Spinal cord (tissue), 10 donors: ENCODE results near the gene MEOX1. TPM values are rescaled to one million over a fixed set of nuclear protein-coding genes. Genes with fewer than 3 reads are reported as not detected.

Experiments
- DNase-seq, 6 donors: peaks; one replicate each; pipeline versions ENCODE4 v3.0.0 to v3.0.0-alpha.2; 2013 to 2015; ENCODE audit warnings: low spot score in 6 of 6, low read depth in 4 of 6
- H3K27ac ChIP-seq: one replicate; pipeline ENCODE4 v1.5.1; 2013; ENCODE audit warnings: low read depth, low read length, control low read depth
- H3K27me3 ChIP-seq: one replicate; pipeline ENCODE4 v1.6.1; 2013; ENCODE audit warnings: low read length; ENCODE audit not compliant: control insufficient read depth, insufficient read depth
- H3K36me3 ChIP-seq: one replicate; pipeline ENCODE4 v1.6.1; 2013; ENCODE audit warnings: low read length; ENCODE audit not compliant: control insufficient read depth, insufficient read depth
- H3K4me1 ChIP-seq: one replicate; pipeline ENCODE4 v1.6.1; 2013; ENCODE audit warnings: low read length; ENCODE audit not compliant: control insufficient read depth, insufficient read depth
- H3K4me3 ChIP-seq: one replicate; pipeline ENCODE4 v1.5.1; 2013; ENCODE audit warnings: low read depth, low read length, control low read depth
- H3K9me3 ChIP-seq: one replicate; pipeline ENCODE4 v1.6.1; 2013; ENCODE audit warnings: low read length; ENCODE audit not compliant: control insufficient read depth, insufficient read depth
- WGBS: methylation state at CpG from one replicate; pipeline ENCODE4 v1.1.5; 2013; ENCODE audit warnings: missing lambda C conversion rate; ENCODE audit not compliant: insufficient coverage; 5-methylcytosine and 5-hydroxymethylcytosine counted together
- polyA plus RNA-seq, 2 donors: library from polyadenylated mRNA; unstranded; fragments of 120-200 nt; gene quantifications; one replicate each; pipeline ENCODE4 v1.2.1, GENCODE V29; 2013; ENCODE audit not compliant: insufficient read length in 2 of 2
- total RNA-seq, 2 donors: library from RNA; depleted of rRNA in 1 of 2; stranded (reverse); fragments of 120-200 nt in 1 of 2; fragments of >200 nt in 1 of 2; gene quantifications; one replicate each; pipeline versions ENCODE4 v1.2.3 to v1.2.4, GENCODE V29; 2013 to 2014
- donor health status: healthy.

Gene MEOX1
- total and polyA plus RNA-seq, 4 donors, result 0.35 to 2.3 (median 1.7) TPM

GRCh38 chr17:43616029-43616351 is 45.7 kb downstream of the MEOX1 start:
- Histone ChIP-seq H3K4me1 (peaks cover 11% of the 10 kb centered on the region), H3K27ac (no peak overlapping the region), H3K27me3 (no peaks in the 10 kb centered on the region), H3K9me3 (no peaks in the 10 kb centered on the region), H3K4me3 (no peak overlapping the region), H3K36me3 (no peaks in the 10 kb centered on the region)
- DNase-seq, result no peak
- WGBS, result 86% methylated on average over 1 of the region's 1 CpG

GRCh38 chr17:43615330-43616028 is 46.2 kb downstream of the MEOX1 start:
- Histone ChIP-seq H3K4me1 (peaks cover 11% of the 10 kb centered on the region), H3K36me3 (no peaks in the 10 kb centered on the region), H3K9me3 (no peaks in the 10 kb centered on the region), H3K4me3 (no peak overlapping the region), H3K27me3 (no peaks in the 10 kb centered on the region), H3K27ac (no peak overlapping the region)
- WGBS, result 80% methylated on average over 11 of the region's 11 CpGs
- no peak for DNase-seq

- Histone ChIP-seq H3K4me1 (peaks cover 11% of the 10 kb centered on the region), H3K27me3 (no peaks in the 10 kb centered on the region), H3K4me3 (no peak overlapping the region), H3K9me3 (no peaks in the 10 kb centered on the region), H3K36me3 (no peaks in the 10 kb centered on the region), H3K27ac (no peak overlapping the region)
- 71% methylated on average over 4 of the region's 5 CpGs for WGBS
- DNase-seq, result peak in 1 of 6 donors; percentile 77
Measured at GRCh38 chr17:43614561-43614960, 47.2 kb downstream of the MEOX1 start.

- Histone ChIP-seq H3K27ac (no peak overlapping the region), H3K27me3 (no peaks in the 10 kb centered on the region), H3K4me1 (peaks cover 11% of the 10 kb centered on the region), H3K36me3 (no peaks in the 10 kb centered on the region), H3K9me3 (no peaks in the 10 kb centered on the region), H3K4me3 (no peak overlapping the region)
- 60% methylated on average over 6 of the region's 6 CpGs for WGBS
- peak in 2 of 6 donors; percentile 34 to 48 for DNase-seq
Measured at GRCh38 chr17:43613917-43614316, 47.8 kb downstream of the MEOX1 start.

GRCh38 chr17:43612515-43612914 is 49.2 kb downstream of the MEOX1 start:
- DNase-seq, result no peak
- no peaks in the 10 kb centered on the region for H3K27me3 ChIP-seq
- no peak overlapping the region for H3K27ac ChIP-seq
- no peak overlapping the region for H3K4me3 ChIP-seq
- no peaks in the 10 kb centered on the region for H3K9me3 ChIP-seq
- no peaks in the 10 kb centered on the region for H3K36me3 ChIP-seq
- 98% methylated on average over 3 of the region's 3 CpGs for whole genome bisulfite sequencing
- H3K4me1 ChIP-seq, result peaks cover 11% of the 10 kb centered on the region

GRCh38 chr17:43611230-43611969 is 50.3 kb downstream of the MEOX1 start:
- H3K4me1 ChIP-seq, result peaks cover 9% of the 10 kb centered on the region
- no peaks in the 10 kb centered on the region for H3K9me3 ChIP-seq
- no peaks in the 10 kb centered on the region for H3K27me3 ChIP-seq
- DNase-seq, result no peak
- H3K27ac ChIP-seq, result no peak overlapping the region
- no peaks in the 10 kb centered on the region for H3K36me3 ChIP-seq
- 88% methylated on average over 1 of the region's 2 CpGs for WGBS
- no peak overlapping the region for H3K4me3 ChIP-seq

- Histone ChIP-seq H3K4me3 (no peak overlapping the region), H3K27me3 (no peaks in the 10 kb centered on the region), H3K9me3 (no peaks in the 10 kb centered on the region), H3K27ac (no peak overlapping the region), H3K36me3 (no peaks in the 10 kb centered on the region), H3K4me1 (peaks cover 6% of the 10 kb centered on the region)
- 80% methylated on average over 3 of the region's 6 CpGs for WGBS
- no peak for DNase-seq
Measured at GRCh38 chr17:43609613-43610385, 51.9 kb downstream of the MEOX1 start.

GRCh38 chr17:43608313-43608712 is 53.4 kb downstream of the MEOX1 start:
- Histone ChIP-seq H3K4me3 (no peak overlapping the region), H3K36me3 (no peaks in the 10 kb centered on the region), H3K9me3 (no peaks in the 10 kb centered on the region), H3K27ac (no peak overlapping the region), H3K27me3 (no peaks in the 10 kb centered on the region), H3K4me1 (no peaks in the 10 kb centered on the region)
- no peak for DNase-seq
- no CpG with 5 or more reads among the region's 1 CpG for WGBS

- WGBS, result 100% methylated on average over 1 of the region's 1 CpG
- H3K4me1 ChIP-seq, result peaks cover 5% of the 10 kb centered on the region
- H3K36me3 ChIP-seq, result no peaks in the 10 kb centered on the region
- no peak overlapping the region for H3K4me3 ChIP-seq
- H3K9me3 ChIP-seq, result no peaks in the 10 kb centered on the region
- DNase-seq, result no peak
- no peaks in the 10 kb centered on the region for H3K27me3 ChIP-seq
- H3K27ac ChIP-seq, result no peak overlapping the region
Measured at GRCh38 chr17:43604549-43604948, 57.2 kb downstream of the MEOX1 start.
